ENCODE measurements around the gene CDS2. TPM values are rescaled to one million over a fixed set of nuclear protein-coding genes. Genes with fewer than 3 reads are reported as not detected.

CDS2 gene
- total RNA-seq, 1 donor from 2014 or later: 44.9 TPM

DNA sequence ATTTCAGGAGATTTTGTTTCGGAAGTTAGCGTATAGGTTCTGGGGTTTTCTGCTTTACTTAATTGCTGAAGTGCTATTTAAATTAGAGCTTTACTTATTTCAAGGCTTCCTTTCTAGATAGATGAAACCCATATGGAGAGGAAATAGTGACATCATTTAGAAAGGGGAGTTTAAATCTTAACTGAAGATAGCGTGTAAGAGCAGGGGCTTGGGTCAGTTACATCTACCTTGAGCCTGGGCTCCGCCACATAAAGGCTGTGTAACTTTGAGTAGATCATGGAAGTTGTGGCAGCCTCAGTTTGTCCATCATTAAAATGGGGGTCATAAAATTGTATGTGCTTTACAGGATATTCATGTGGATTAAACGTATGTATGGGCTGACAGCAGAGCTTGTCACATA is 4.7 kb downstream of the CDS2 start:
- DNase-seq (ENCODE audit: low spot score in 2 of 2, unreplicated experiment in 2 of 2): no peak
- Mint-ChIP-seq H3K27ac (peak overlapping the region; percentile 53), H3K36me3 (no peaks in the 10 kb centered on the region), H3K27me3 (ENCODE audit: low read depth) (no peaks in the 10 kb centered on the region), H3K4me3 (no peak overlapping the region), H3K9me3 (no peaks in the 10 kb centered on the region), H3K4me1 (peaks cover 26% of the 10 kb centered on the region)
- TF ChIP-seq, protein P1, sequence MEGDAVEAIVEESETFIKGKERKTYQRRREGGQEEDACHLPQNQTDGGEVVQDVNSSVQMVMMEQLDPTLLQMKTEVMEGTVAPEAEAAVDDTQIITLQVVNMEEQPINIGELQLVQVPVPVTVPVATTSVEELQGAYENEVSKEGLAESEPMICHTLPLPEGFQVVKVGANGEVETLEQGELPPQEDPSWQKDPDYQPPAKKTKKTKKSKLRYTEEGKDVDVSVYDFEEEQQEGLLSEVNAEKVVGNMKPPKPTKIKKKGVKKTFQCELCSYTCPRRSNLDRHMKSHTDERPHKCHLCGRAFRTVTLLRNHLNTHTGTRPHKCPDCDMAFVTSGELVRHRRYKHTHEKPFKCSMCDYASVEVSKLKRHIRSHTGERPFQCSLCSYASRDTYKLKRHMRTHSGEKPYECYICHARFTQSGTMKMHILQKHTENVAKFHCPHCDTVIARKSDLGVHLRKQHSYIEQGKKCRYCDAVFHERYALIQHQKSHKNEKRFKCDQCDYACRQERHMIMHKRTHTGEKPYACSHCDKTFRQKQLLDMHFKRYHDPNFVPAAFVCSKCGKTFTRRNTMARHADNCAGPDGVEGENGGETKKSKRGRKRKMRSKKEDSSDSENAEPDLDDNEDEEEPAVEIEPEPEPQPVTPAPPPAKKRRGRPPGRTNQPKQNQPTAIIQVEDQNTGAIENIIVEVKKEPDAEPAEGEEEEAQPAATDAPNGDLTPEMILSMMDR (IDR thresholded peaks at IDR 0.05; ENCODE audit: unreplicated experiment): no peak

DNA sequence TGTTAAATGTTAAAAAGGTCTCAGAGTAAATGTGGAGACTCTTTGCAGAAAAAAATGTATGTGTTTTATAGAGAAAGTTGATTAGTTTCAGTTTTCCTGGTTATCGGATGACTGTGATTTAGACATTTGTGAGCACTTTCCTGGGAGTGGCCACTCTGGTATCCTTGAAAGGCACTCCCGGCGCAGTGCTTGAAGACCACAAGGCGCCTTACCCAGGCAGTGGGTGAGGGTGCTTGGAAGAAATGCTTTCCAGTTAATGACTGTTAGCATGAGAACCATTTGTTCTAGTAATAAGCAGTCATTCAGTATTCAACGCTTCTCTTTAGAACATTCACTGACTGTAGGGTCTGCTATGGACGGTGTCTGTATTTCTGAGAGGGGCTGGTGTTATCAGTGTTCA is 7.2 kb downstream of the CDS2 start:
- no peaks in the 10 kb centered on the region for H3K27me3 Mint-ChIP-seq (ENCODE audit: low read depth)
- no peak for DNase-seq (ENCODE audit: low spot score in 2 of 2, unreplicated experiment in 2 of 2)
- peaks cover 17% of the 10 kb centered on the region for H3K4me1 Mint-ChIP-seq
- H3K4me3 Mint-ChIP-seq: no peak overlapping the region
- no peak overlapping the region for H3K27ac Mint-ChIP-seq
- no peaks in the 10 kb centered on the region for H3K36me3 Mint-ChIP-seq
- TF ChIP-seq, protein P1 (IDR thresholded peaks at IDR 0.05; ENCODE audit: unreplicated experiment): no peak
- H3K9me3 Mint-ChIP-seq: no peaks in the 10 kb centered on the region

DNA sequence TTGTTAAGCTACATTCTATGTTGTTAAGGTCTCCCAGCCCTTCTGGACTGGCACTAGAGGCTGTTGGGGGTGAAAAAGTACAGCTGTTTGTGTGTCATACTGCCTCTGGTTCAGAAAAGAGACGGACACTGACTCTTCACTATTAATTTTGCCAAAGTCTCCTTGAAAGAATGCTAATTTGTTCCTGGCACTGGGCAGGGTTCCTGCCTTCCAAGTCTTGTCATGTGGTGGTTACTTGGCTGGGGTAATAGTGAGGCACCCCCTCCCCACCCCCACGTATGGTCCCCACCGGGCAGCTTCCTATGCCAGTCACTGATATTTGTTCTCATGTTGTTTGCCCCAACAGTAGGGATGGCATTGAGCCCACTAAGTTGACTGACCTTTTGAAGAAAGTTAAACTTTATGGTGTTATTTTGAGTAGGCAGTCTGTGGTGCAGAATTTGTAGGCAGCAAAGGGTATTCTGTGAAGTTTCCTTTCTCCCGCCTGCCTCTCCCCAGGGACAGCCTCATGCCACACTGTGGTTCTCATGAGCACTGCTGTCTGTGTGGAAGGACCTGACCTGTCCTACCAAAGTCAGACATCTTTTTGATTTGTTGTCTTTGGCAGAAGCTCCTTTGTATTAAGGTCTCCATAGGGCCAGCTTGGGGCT is 8.7 kb downstream of the CDS2 start:
- no peaks in the 10 kb centered on the region for H3K9me3 Mint-ChIP-seq
- H3K27ac Mint-ChIP-seq: no peak overlapping the region
- DNase-seq (ENCODE audit: low spot score in 2 of 2, unreplicated experiment in 2 of 2): no peak
- TF ChIP-seq, protein P1 (IDR thresholded peaks at IDR 0.05; ENCODE audit: unreplicated experiment): no peak
- H3K36me3 Mint-ChIP-seq: no peaks in the 10 kb centered on the region
- peaks cover 17% of the 10 kb centered on the region for H3K4me1 Mint-ChIP-seq
- H3K4me3 Mint-ChIP-seq: no peak overlapping the region
- no peaks in the 10 kb centered on the region for H3K27me3 Mint-ChIP-seq (ENCODE audit: low read depth)

DNA sequence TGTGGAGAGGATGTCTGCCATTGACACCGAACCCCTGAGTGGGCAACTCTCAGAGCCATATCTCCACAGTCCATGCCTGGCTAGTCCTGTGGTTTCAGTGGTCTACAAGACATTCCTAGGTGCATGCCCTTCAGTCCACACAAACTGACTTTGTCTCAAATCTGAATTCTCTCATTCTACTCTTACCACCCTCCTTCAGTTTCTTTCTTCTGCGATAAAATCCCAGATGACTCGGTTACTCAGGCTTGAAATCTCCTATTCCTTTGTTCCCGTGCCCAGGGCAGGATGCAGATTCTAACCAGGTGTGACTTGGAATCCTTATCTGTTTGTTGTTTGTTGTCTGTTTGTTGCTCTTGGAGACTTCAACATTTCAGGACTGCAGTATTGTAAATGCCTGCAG is 9.3 kb downstream of the CDS2 start:
- no peak for DNase-seq (ENCODE audit: low spot score in 2 of 2, unreplicated experiment in 2 of 2)
- peaks cover 17% of the 10 kb centered on the region for H3K4me1 Mint-ChIP-seq
- no peaks in the 10 kb centered on the region for H3K27me3 Mint-ChIP-seq (ENCODE audit: low read depth)
- H3K4me3 Mint-ChIP-seq: no peak overlapping the region
- H3K36me3 Mint-ChIP-seq: no peaks in the 10 kb centered on the region
- H3K9me3 Mint-ChIP-seq: no peaks in the 10 kb centered on the region
- TF ChIP-seq, protein P1 (IDR thresholded peaks at IDR 0.05; ENCODE audit: unreplicated experiment): no peak
- peak overlapping the region; percentile 75 for H3K27ac Mint-ChIP-seq

DNA sequence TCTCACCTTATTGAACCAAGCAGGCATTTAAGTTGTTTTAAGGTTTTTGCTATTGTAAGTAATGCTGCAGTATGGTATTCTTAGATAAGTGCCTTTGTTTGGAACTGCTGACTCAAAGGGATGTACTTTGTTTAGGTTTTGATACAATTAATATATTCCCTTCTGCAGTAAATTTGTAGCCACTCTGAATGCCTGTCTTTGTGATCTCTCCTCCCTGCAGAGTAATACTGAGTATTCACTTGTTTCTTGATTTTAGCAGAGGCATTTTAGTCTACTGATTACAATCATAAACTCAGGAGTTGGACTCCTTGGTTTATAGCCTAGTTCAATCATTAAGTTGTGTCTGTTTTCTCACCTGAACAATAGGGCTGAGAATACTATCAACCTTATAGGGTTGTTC is 13.4 kb downstream of the CDS2 start:
- Mint-ChIP-seq H3K4me3 (no peak overlapping the region), H3K27me3 (ENCODE audit: low read depth) (no peaks in the 10 kb centered on the region), H3K9me3 (no peaks in the 10 kb centered on the region), H3K4me1 (peaks cover 12% of the 10 kb centered on the region), H3K27ac (no peak overlapping the region), H3K36me3 (no peaks in the 10 kb centered on the region)
- TF ChIP-seq, protein P1 (IDR thresholded peaks at IDR 0.05; ENCODE audit: unreplicated experiment): no peak
- DNase-seq (ENCODE audit: low spot score in 2 of 2, unreplicated experiment in 2 of 2): no peak

DNA sequence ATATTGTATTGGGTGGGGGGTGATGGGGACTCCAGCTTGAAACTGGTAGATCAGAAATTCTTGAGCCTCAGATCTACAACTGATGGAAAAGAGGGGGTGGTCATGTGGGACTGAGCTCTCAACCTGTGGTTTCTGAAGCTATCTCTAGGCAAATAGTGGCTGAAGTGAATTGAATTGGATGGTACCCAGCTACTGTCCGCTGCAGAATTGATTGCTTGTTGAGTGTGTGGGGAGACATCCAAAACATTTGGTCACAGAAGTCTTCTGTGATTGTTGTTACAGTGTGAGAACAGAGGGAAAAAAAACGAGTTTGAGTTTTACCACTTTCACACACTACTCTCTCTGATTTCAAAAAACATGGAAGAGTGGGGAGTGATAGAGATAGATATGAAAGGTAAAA is 14.8 kb downstream of the CDS2 start:
- no peaks in the 10 kb centered on the region for H3K9me3 Mint-ChIP-seq
- peaks cover 5% of the 10 kb centered on the region for H3K4me1 Mint-ChIP-seq
- no peak overlapping the region for H3K27ac Mint-ChIP-seq
- no peak for DNase-seq (ENCODE audit: low spot score in 2 of 2, unreplicated experiment in 2 of 2)
- no peaks in the 10 kb centered on the region for H3K27me3 Mint-ChIP-seq (ENCODE audit: low read depth)
- no peak overlapping the region for H3K4me3 Mint-ChIP-seq
- TF ChIP-seq, protein P1 (IDR thresholded peaks at IDR 0.05; ENCODE audit: unreplicated experiment): no peak
- H3K36me3 Mint-ChIP-seq: no peaks in the 10 kb centered on the region
